Nephron (organoid): ENCODE measurements around the gene TXNIP.

Experiments used
- H3K27ac Mint-ChIP-seq, 3 experiments: 2 replicates each; pipeline ENCODE4 v1.8.0; 2020; ENCODE audit warnings: mixed read lengths in 3 of 3, mild to moderate bottlenecking in 2 of 3, moderate library complexity in 1 of 3
- H3K27me3 Mint-ChIP-seq: 2 replicates; pipeline ENCODE4 v1.8.0; 2021; ENCODE audit warnings: low read depth, mild to moderate bottlenecking, moderate library complexity, mixed read lengths
- H3K36me3 Mint-ChIP-seq: 2 replicates; pipeline ENCODE4 v1.8.0; 2020; ENCODE audit warnings: low read depth, mixed read lengths
- H3K4me1 Mint-ChIP-seq: 2 replicates; pipeline ENCODE4 v1.8.0; 2020; ENCODE audit warnings: mixed read lengths
- H3K4me3 Mint-ChIP-seq, 3 experiments: 2 replicates each; pipeline ENCODE4 v1.8.0; 2020; ENCODE audit warnings: mild to moderate bottlenecking in 3 of 3, mixed read lengths in 3 of 3, moderate library complexity in 2 of 3
- H3K9me3 Mint-ChIP-seq: 2 replicates; pipeline ENCODE4 v1.8.0; 2020; ENCODE audit warnings: mixed read lengths
- TF ChIP-seq, protein P1 (sequence below), 3 experiments: fragments of 200-600 bp; sonication (generic); IDR thresholded peaks; one replicate each; pipeline ENCODE4 v1.5.0; 2021; ENCODE audit warnings: antibody characterized with exemption in 3 of 3; ENCODE audit not compliant: unreplicated experiment in 3 of 3

Gene TXNIP

DNA sequence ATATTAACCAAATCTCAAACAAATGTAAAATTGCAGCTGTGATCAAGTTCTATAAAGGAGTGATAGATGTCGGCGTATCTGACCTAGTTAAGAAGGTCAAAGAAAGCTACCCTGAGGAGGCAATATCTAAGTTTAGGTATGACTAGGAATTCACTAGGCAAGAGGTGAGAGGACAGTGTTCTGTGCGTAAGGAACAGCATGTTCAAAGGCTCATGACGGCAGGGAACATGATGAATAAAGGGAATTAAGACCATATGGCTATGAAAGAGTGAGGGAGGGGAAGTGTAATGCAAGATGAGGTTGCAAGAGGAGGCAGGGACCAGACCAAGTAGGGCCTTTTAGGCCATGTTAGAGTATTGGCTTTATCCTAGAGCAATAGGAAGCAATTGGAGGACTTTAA, 47.2 kb downstream of the TXNIP start:
- TF ChIP-seq, protein P1, sequence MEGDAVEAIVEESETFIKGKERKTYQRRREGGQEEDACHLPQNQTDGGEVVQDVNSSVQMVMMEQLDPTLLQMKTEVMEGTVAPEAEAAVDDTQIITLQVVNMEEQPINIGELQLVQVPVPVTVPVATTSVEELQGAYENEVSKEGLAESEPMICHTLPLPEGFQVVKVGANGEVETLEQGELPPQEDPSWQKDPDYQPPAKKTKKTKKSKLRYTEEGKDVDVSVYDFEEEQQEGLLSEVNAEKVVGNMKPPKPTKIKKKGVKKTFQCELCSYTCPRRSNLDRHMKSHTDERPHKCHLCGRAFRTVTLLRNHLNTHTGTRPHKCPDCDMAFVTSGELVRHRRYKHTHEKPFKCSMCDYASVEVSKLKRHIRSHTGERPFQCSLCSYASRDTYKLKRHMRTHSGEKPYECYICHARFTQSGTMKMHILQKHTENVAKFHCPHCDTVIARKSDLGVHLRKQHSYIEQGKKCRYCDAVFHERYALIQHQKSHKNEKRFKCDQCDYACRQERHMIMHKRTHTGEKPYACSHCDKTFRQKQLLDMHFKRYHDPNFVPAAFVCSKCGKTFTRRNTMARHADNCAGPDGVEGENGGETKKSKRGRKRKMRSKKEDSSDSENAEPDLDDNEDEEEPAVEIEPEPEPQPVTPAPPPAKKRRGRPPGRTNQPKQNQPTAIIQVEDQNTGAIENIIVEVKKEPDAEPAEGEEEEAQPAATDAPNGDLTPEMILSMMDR (IDR thresholded peaks at IDR 0.05; ENCODE audit: unreplicated experiment in 3 of 3): no peak
- peaks cover 29% of the 10 kb centered on the region for H3K36me3 Mint-ChIP-seq
- no peaks in the 10 kb centered on the region for H3K27me3 Mint-ChIP-seq
- peaks cover 7% of the 10 kb centered on the region for H3K4me1 Mint-ChIP-seq
- H3K27ac Mint-ChIP-seq: peak overlapping the region in 1 of 3 experiments; percentile 7
- no peak overlapping the region for H3K4me3 Mint-ChIP-seq
- H3K9me3 Mint-ChIP-seq: no peaks in the 10 kb centered on the region

- TF ChIP-seq, protein P1 (IDR thresholded peaks at IDR 0.05; ENCODE audit: unreplicated experiment in 3 of 3): no peak
- Mint-ChIP-seq H3K4me3 (no peak overlapping the region), H3K36me3 (peaks cover 38% of the 10 kb centered on the region), H3K27ac (no peak overlapping the region), H3K4me1 (peaks cover 9% of the 10 kb centered on the region), H3K9me3 (no peaks in the 10 kb centered on the region), H3K27me3 (no peaks in the 10 kb centered on the region)
Measured at GRCh38 chr1:145947551-145947950, 48.8 kb downstream of the TXNIP start.

GRCh38 chr1:145946477-145946986, 49.8 kb downstream of the TXNIP start:
- H3K4me3 Mint-ChIP-seq: no peak overlapping the region
- TF ChIP-seq, protein P1 (IDR thresholded peaks at IDR 0.05; ENCODE audit: unreplicated experiment in 3 of 3): no peak
- no peak overlapping the region for H3K27ac Mint-ChIP-seq
- no peaks in the 10 kb centered on the region for H3K9me3 Mint-ChIP-seq
- peaks cover 43% of the 10 kb centered on the region for H3K36me3 Mint-ChIP-seq
- no peaks in the 10 kb centered on the region for H3K27me3 Mint-ChIP-seq
- H3K4me1 Mint-ChIP-seq: peaks cover 14% of the 10 kb centered on the region

DNA sequence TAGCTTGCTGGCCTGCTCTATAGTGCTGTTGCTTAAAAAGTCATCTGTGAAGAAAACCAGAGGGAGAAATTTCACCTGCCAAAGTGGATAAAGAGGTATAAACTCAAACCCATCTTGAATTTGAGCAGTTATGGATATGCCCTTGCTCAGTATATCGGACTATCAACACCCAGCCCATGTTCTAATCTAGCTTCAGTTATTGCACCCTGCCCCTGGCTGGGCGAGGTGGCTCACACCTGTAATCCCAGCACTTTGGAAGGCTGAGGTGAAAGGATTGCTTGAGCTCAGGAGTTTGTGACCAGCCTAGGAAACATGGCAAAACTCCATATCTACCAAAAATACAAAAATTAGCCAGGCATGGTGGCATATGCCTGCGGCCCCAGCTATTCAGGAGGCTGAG, 51.8 kb downstream of the TXNIP start:
- no peak overlapping the region for H3K4me3 Mint-ChIP-seq
- peaks cover 38% of the 10 kb centered on the region for H3K36me3 Mint-ChIP-seq
- H3K27me3 Mint-ChIP-seq: no peaks in the 10 kb centered on the region
- no peak overlapping the region for H3K27ac Mint-ChIP-seq
- TF ChIP-seq, protein P1 (IDR thresholded peaks at IDR 0.05; ENCODE audit: unreplicated experiment in 3 of 3): no peak
- H3K4me1 Mint-ChIP-seq: peaks cover 14% of the 10 kb centered on the region
- H3K9me3 Mint-ChIP-seq: no peaks in the 10 kb centered on the region

DNA sequence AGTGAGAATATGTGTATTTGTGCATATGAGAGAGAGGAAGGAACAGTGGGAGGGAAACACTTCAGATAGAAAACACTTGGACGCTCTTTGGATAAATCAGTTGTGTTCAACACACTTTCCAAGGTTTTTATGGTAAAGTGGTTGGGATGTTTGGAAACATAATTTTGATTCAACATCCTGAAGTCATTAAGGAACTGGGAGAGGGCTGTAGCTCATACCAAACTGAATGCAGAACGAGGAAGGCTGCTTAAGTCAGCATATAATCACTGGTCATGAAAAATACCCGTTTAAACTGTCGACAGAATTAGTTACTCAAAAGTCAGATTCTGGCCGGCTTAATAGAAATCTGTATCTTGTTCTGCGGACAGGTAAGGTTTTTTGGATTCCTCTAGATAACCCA, 53.5 kb downstream of the TXNIP start:
- H3K4me1 Mint-ChIP-seq: peaks cover 14% of the 10 kb centered on the region
- H3K4me3 Mint-ChIP-seq: peak overlapping the region in 1 of 3 experiments; percentile 50
- H3K9me3 Mint-ChIP-seq: no peaks in the 10 kb centered on the region
- H3K36me3 Mint-ChIP-seq: peaks cover 32% of the 10 kb centered on the region
- no peaks in the 10 kb centered on the region for H3K27me3 Mint-ChIP-seq
- TF ChIP-seq, protein P1 (IDR thresholded peaks at IDR 0.05; ENCODE audit: unreplicated experiment in 3 of 3): no peak
- H3K27ac Mint-ChIP-seq: peak overlapping the region; percentile 91 to 96 (median 91)
